ENCODE data around the gene MAP3K8. TPM values are rescaled to one million over a fixed set of nuclear protein-coding genes. Genes with fewer than 3 reads are reported as not detected.

The MAP3K8 gene
- total and polyA plus RNA-seq, 9 of the 15 experiments (the other 6 are each of a cell fraction or from before 2014, with no cell fraction given), result 6.9 to 23.6 (median 13.6) TPM

GRCh38 chr10:30502266-30503060 lies 68.5 kb downstream of the MAP3K8 start (continued):
- TF ChIP-seq, protein P1, sequence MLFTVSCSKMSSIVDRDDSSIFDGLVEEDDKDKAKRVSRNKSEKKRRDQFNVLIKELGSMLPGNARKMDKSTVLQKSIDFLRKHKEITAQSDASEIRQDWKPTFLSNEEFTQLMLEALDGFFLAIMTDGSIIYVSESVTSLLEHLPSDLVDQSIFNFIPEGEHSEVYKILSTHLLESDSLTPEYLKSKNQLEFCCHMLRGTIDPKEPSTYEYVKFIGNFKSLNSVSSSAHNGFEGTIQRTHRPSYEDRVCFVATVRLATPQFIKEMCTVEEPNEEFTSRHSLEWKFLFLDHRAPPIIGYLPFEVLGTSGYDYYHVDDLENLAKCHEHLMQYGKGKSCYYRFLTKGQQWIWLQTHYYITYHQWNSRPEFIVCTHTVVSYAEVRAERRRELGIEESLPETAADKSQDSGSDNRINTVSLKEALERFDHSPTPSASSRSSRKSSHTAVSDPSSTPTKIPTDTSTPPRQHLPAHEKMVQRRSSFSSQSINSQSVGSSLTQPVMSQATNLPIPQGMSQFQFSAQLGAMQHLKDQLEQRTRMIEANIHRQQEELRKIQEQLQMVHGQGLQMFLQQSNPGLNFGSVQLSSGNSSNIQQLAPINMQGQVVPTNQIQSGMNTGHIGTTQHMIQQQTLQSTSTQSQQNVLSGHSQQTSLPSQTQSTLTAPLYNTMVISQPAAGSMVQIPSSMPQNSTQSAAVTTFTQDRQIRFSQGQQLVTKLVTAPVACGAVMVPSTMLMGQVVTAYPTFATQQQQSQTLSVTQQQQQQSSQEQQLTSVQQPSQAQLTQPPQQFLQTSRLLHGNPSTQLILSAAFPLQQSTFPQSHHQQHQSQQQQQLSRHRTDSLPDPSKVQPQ (CRISPR knock-in tag; IDR thresholded peaks at IDR 0.05; ENCODE audit: borderline replicate concordance), result no peak
- TF ChIP-seq TSC22D4 (tag; IDR thresholded peaks at IDR 0.05), result no peak
- peak; percentile 80; the same call in 1 of the 2 replicates for TF ChIP-seq SMARCA4 (IDR thresholded peaks at IDR 0.05)
- TF ChIP-seq, protein P2, sequence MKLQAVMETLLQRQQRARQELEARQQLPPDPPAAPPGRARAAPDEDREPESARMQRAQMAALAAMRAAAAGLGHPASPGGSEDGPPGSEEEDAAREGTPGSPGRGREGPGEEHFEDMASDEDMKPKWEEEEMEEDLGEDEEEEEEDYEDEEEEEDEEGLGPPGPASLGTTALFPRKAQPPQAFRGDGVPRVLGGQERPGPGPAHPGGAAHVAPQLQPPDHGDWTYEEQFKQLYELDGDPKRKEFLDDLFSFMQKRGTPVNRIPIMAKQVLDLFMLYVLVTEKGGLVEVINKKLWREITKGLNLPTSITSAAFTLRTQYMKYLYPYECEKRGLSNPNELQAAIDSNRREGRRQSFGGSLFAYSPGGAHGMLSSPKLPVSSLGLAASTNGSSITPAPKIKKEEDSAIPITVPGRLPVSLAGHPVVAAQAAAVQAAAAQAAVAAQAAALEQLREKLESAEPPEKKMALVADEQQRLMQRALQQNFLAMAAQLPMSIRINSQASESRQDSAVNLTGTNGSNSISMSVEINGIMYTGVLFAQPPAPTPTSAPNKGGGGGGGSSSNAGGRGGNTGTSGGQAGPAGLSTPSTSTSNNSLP (IDR thresholded peaks at IDR 0.05; ENCODE audit: borderline replicate concordance, low read depth, low read length), result no peak
- no peak for TF ChIP-seq E2F3 (CRISPR knock-in tag; IDR thresholded peaks at IDR 0.05)
- peak in 1 of 2 experiments; percentile 77; a peak in 2 of 4 replicates for TF ChIP-seq RCOR1 (IDR thresholded peaks at IDR 0.05; ENCODE audit: borderline replicate concordance in 1 of 2, low read depth in 2 of 2, low read length in 2 of 2)
- TF ChIP-seq SMAD4 (CRISPR knock-in tag; conservative IDR thresholded peaks at IDR 0.05), result 0 out of 2 replicates have a peak, but pooled peaks have one; percentile 12
- no peak for TF ChIP-seq PHTF2 (CRISPR knock-in tag; IDR thresholded peaks at IDR 0.05)
- no peak for TF ChIP-seq POLR2B (IDR thresholded peaks at IDR 0.05; ENCODE audit: low read depth, partially characterized antibody)
- TF ChIP-seq, protein P3, sequence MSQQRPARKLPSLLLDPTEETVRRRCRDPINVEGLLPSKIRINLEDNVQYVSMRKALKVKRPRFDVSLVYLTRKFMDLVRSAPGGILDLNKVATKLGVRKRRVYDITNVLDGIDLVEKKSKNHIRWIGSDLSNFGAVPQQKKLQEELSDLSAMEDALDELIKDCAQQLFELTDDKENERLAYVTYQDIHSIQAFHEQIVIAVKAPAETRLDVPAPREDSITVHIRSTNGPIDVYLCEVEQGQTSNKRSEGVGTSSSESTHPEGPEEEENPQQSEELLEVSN (IDR thresholded peaks at IDR 0.05; ENCODE audit: borderline replicate concordance in 1 of 2, extremely low read depth in 1 of 2, insufficient read depth in 1 of 2, insufficient read length in 1 of 2, low read depth in 1 of 2, low read length in 1 of 2, poor library complexity in 1 of 2, severe bottlenecking in 1 of 2), result peak in 1 of 2 experiments; percentile 23
- no peak for TF ChIP-seq NFIX (CRISPR knock-in tag; IDR thresholded peaks at IDR 0.05; ENCODE audit: low read depth)
- TF ChIP-seq PHF20 (IDR thresholded peaks at IDR 0.05; ENCODE audit: partially characterized antibody), result no peak
- no peak for TF ChIP-seq ELF1 (tag; IDR thresholded peaks at IDR 0.05)
- TF ChIP-seq RBM15 (IDR thresholded peaks at IDR 0.05; ENCODE audit: insufficient read depth, low read length), result no peak
- TF ChIP-seq UBTF (IDR thresholded peaks at IDR 0.05; ENCODE audit: borderline replicate concordance in 1 of 2, low read depth in 2 of 2, low read length in 2 of 2), result peak; percentile 59 to 95; a peak in 3 of 4 replicates
- TF ChIP-seq ZNF165 (CRISPR knock-in tag; IDR thresholded peaks at IDR 0.05; ENCODE audit: borderline replicate concordance), result no peak
- no peak for TF ChIP-seq PCBP1 (IDR thresholded peaks at IDR 0.05; ENCODE audit: low read depth, low read length, poor library complexity, severe bottlenecking)
- no peak for TF ChIP-seq KDM2B (CRISPR knock-in tag; IDR thresholded peaks at IDR 0.05)
